ENCODE measurements around the gene CEP20. TPM values are rescaled to one million over a fixed set of nuclear protein-coding genes. Genes with fewer than 3 reads are reported as not detected.

CEP20 gene, protein sequence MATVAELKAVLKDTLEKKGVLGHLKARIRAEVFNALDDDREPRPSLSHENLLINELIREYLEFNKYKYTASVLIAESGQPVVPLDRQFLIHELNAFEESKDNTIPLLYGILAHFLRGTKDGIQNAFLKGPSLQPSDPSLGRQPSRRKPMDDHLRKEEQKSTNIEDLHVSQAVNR
- total RNA-seq: 34.0 TPM

DNA sequence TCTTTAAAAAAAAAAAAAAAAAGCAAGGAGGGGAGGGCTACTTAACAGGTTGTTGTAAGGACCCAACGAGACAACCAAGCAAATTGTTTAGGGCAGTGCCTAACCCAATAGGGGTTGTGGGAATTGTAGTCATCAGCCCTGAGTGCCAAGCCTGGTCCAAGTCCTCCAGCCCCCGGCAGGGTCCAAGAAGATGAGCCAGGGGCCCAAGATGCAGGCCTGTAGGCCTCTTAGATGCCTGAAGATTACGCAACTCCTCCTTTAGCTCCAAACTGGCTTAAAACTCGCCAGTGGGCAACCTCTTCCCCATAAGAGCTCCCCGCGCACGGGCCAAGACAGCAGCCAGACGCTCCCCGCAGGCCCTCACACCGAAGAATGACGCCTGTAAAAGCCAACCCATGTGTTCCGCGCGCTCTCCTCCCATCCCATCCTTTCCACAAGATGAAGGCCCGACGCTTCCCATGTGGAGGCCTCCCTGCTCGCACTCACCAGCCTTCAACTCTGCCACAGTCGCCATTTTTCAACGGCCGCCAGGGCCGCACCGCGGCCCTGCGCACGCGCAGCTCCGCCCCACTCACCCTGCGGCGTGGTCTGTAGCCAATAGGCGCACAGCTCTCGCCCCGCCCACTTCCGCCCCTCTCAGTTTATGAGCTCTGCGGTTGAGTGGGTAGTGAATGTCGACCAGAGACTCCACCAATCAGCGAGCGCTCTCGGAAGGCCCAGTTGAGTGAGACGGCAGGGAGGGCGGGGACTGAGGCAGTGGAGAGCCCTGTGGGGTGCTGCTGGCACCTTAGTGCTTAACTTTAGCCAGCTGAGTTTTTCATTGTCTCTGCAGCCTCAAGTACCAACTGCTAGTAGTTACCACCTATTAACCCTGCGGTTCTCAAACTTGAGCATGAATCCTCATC is at the start of gene CEP20:
Gene CEP20, minus strand, starts transcription at position 532 of the 905 bp plus-strand sequence. Its CDS starts 18 bp downstream, at position 514.

DNA sequence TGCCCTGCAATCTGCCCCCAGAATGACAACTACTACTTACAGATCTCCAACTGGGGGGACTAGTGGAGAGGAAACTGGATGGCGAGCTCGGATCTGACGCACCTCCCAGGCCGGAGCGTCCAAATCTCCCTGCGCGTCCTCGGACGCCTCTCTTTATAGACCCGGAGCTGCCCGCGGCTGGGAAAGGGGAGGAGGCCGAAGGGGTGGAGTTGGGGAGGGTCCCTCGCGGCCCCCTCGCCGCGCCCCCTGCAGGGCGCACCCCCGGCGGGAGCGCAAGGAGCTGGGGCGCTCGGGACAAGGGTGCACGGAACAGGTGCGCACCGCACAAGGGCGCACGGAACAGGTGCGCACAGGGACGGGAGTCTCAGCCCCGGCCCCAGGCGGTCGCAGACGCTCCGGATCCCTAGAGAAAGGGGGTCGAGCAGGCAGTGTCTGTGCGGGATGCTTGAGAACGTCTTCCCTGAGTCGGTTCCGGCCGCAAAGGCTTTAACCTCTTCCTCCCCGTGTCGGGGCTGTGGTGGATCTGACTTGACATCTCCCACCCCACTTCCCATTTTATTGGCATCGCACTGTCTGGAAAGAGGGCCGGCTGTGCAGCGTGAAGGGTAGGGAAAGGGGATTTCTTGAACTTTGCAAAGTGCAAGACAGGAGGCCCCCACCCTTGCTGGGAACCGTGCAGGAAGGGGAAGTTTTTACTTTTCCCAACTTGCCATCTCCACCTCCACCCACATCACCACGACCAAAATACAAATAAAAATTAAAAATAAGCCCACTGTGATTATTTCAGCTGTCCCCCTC is 31.3 kb downstream of the CEP20 start, which contains the start of gene MYH11:
Gene MYH11, minus strand, starts transcription at position 128 of the 798 bp plus-strand sequence. CDS start 18,776 bp downstream, outside the sequence.

Small RNA genes within 50 kb of the gene (small RNA-seq; reads per million reads assigned to genes)
- not detected for gene RNU6-213P (ENCODE audit: low replicate concordance)

Other genes starting within 250 kb of the CEP20 start
- 36.1 TPM for gene MARF1, start 245.4 kb downstream of the CEP20 start, total RNA-seq
- gene NDE1, start 238.4 kb downstream of the CEP20 start, total RNA-seq: 27.0 TPM
- gene MYH11, start 31.6 kb downstream of the CEP20 start, total RNA-seq: 11.3 TPM
- 40.8 TPM for gene ABCC1, start 61.0 kb upstream of the CEP20 start, total RNA-seq

Measured in metanephros (tissue), 2 donors.